AG04449 (cell line): Measurements from ENCODE around the gene F8.
"Not testable (repeated sequence)": the region's sequence is repeated elsewhere in the genome, so short reads cannot be mapped to it uniquely, and the experiment has no call there.

Experiments
- CTCF ChIA-PET: fragments of 350-600 bp; formaldehyde crosslinking; extraction: SDS; loops from one replicate; lab custom pipeline; 2021; ENCODE audit warnings: antibody characterized with exemption; lab: Yijun Ruan, JAX
- POLR2A ChIA-PET: fragments of 400-600, 350-600 bp; formaldehyde crosslinking; extraction: SDS; loops from one replicate; lab custom pipeline; 2020; ENCODE audit warnings: antibody characterized with exemption, inconsistent platforms; lab: Yijun Ruan, JAX
- DNase-seq: peaks from one replicate; pipeline ENCODE4 v3.0.0-alpha.2; 2010; ENCODE audit warnings: low read depth, low spot score
- H3K4me3 ChIP-seq: 2 replicates; pipeline ENCODE4 v1.5.1; 2011; ENCODE audit warnings: low read depth, mild to moderate bottlenecking, control low read depth, low read length
- CTCF ChIP-seq: IDR thresholded peaks from one replicate; pipeline ENCODE4 v1.5.1; 2011; ENCODE audit warnings: mild to moderate bottlenecking, moderate library complexity, low read length, control low read depth, inconsistent platforms; ENCODE audit not compliant: insufficient read depth; ENCODE audit errors: missing control alignments

Gene F8

GRCh38 chrX:154829134-154829533 is 193.4 kb downstream of the F8 start:
- CTCF ChIA-PET = interaction anchor here (0.7 to 1.0 kb wide), 2 partner anchors 14 to 30 kb away, joined by 3 read pairs; no protein-coding TSS in a partner anchor
- no peak for DNase-seq
- no peak overlapping the region for H3K4me3 ChIP-seq
- TF ChIP-seq CTCF = no peak
- POLR2A ChIA-PET = interaction anchor here (0.6 kb wide), 1 partner anchor 50 kb away, joined by 3 read pairs; no protein-coding TSS in a partner anchor

- CTCF ChIA-PET = interaction anchor here (1.0 kb wide), 1 partner anchor 12 kb away, joined by 3 read pairs; no protein-coding TSS in a partner anchor
- TF ChIP-seq CTCF = no peak
- no peak for DNase-seq
- POLR2A ChIA-PET = no interaction called here
- no peak overlapping the region for H3K4me3 ChIP-seq
Observed at GRCh38 chrX:154828016-154828408, 194.5 kb downstream of the F8 start.

GRCh38 chrX:154827194-154828015 is 195.1 kb downstream of the F8 start:
- H3K4me3 ChIP-seq = no peak overlapping the region
- DNase-seq = no peak
- no peak for TF ChIP-seq CTCF
- ChIA-PET POLR2A (no interaction called here), CTCF (interaction anchor here (0.9 kb wide), 1 partner anchor 9 kb away, joined by 3 read pairs; no protein-coding TSS in a partner anchor)

GRCh38 chrX:154825586-154825985 is 196.9 kb downstream of the F8 start:
- CTCF ChIA-PET, DNase-seq, POLR2A ChIA-PET, H3K4me3 ChIP-seq: not testable (repeated sequence)

- H3K4me3 ChIP-seq = no peak overlapping the region
- POLR2A ChIA-PET = no interaction called here
- DNase-seq = no peak
- CTCF ChIA-PET = interaction anchor here (0.8 kb wide), 1 partner anchor 16 kb away, joined by 3 read pairs; no protein-coding TSS in a partner anchor
- TF ChIP-seq CTCF = no peak
Observed at GRCh38 chrX:154824638-154825037, 197.9 kb downstream of the F8 start.

- CTCF ChIA-PET = no interaction called here
Observed at GRCh38 chrX:154822029-154822428, 200.5 kb downstream of the F8 start.

More at GRCh38 chrX:154822029-154822428, 200.5 kb downstream of the F8 start:
- no peak for TF ChIP-seq CTCF
- DNase-seq = no peak
- POLR2A ChIA-PET = no interaction called here
- no peak overlapping the region for H3K4me3 ChIP-seq
